HG02852 (cell line): ENCODE measurements around the gene PLEKHA5.

Experiments
- ATAC-seq: cut with Tn5 transposase; IDR thresholded peaks from one replicate; pipeline ENCODE4 v1.9.1; 2021; ENCODE audit warnings: mild to moderate bottlenecking, moderate library complexity; ENCODE audit not compliant: unreplicated experiment

The PLEKHA5 gene

DNA sequence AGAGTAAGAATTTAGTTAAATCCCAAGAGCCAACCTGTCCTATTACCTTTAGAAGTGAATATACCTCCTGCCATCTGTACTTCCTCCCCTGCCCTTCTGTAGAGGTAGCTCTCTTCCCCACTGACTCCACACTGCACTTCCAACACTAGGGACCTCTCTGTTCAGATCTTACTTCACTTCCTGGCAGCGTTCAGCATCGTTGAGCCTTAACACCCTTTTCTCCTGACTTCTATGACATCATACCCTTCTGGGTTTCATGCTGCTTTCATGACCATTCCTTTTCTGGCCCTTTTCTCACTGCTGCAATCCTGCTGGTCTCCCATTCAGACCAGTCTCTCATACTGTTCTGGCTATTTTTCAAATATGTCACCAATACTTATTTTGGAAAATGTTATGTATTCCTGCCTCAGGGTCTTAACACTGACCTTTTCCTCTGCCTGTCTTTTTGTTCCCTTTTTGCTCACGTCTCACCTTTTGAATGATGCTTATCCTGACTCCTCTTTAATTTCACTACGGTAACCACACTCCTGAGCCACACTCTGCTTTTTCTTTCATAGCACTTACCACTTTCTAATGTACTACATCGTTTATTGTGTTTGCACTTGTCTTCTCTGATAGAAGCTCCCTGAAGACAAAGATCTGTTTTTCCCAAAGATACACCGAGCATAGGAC is 67.6 kb downstream of the PLEKHA5 start:
- ATAC-seq: no peak

GRCh38 chr12:19198272-19198671 is 68.7 kb downstream of the PLEKHA5 start:
- no peak for ATAC-seq

GRCh38 chr12:19199332-19199731 is 69.8 kb downstream of the PLEKHA5 start:
- no peak for ATAC-seq

DNA sequence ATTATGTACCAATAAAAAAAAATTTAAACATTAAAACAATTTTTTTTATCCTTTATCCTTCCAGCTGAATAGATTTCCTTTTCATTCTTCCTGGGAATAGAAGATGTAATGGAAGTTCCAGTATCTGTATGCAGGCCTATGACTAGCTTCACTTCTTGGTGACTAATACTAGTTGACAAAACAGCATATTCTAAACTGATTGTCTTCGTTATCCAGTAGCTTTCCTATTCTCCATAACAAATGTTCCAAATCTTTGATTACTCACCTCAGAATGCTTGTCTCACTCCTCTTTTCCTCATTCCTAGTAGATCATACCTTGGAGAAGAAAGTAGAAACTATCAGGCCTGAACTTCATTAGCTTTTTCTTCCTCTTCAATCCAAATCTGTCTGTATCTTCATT is 70.7 kb downstream of the PLEKHA5 start:
- ATAC-seq: no peak

DNA sequence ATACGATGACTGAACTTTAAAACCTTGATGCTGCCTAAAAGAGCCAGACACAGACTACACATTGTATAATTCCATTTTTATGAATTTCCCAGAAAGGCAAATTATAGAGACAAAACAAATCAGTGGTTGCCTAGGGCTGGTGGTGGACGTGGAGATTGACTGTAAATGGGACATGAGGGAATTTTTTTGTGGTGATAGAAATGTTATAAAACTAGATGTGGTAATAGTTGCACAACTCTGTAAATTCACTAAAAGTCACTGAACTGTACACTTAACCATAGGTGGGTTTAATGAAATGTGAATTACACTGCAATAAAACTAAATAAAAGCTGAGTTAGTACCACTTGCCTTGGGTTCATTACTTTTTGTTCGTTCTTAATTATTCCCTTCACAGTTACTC is 72.1 kb downstream of the PLEKHA5 start:
- no peak for ATAC-seq

DNA sequence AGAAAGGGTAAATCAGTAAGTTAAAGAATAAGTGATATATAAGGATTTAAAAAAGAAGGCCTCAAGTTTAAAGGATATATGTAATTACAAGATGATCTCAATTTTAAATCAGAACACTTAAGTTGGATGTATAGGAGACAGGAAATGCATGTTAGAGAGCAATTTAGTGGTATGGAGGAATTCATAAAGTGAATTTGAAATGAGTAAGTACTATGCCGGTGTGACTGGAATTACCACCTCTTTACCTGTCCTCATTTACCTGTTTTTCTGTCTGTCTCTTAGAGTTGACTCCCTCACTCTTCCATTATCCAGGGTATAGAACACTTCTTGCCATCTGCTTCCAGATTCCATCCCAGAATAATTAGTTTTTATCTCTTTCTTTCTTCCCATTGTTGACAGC is 73.5 kb downstream of the PLEKHA5 start:
- ATAC-seq: no peak

- no peak for ATAC-seq
Measured at GRCh38 chr12:19203539-19204506, 74.3 kb downstream of the PLEKHA5 start.

DNA sequence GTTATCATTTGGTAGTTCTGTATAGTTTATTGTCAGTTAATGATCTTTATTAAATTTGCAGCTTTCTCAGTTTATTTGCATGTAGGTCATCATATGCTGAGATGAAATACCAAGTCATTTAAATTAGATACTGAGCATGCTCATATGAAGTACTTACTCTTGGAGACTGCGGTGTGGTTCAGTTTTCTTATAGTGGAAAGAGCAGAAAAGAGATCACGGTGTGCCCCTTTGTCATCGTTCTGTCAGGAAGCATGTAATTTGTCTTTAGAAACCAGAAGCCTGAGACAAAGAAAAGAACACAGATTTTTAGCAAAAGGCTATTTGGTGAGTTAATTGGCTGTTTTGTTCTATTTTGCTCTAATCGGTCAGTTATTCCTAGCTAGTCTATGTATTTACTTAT is 75.6 kb downstream of the PLEKHA5 start:
- no peak for ATAC-seq

DNA sequence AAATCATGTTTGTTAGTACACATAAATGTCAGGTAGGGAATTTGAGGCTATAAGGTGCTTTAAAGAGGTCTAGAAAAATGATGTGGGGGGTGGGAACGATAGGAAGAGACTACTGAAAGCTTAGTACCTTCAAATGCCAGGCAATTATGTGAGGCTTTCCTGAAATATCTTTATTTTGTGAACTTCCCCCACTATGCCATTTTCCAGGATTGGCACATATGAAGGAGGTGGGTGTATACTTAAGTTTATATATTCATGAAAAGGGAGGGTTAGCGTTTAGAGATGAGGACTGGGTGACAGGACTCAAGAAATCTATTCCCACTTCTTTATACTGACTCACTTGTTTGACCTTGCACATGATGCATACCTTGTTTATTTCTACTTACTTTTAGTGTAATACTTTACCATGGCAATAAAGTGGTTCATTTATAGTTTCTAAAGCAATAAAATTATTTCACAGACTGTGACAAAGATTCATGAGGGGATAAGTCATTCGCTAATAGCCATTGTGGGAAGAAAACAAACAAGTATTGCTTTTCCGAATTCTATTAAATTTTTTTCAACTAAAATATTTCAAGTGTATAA is 77.1 kb downstream of the PLEKHA5 start:
- ATAC-seq: no peak

DNA sequence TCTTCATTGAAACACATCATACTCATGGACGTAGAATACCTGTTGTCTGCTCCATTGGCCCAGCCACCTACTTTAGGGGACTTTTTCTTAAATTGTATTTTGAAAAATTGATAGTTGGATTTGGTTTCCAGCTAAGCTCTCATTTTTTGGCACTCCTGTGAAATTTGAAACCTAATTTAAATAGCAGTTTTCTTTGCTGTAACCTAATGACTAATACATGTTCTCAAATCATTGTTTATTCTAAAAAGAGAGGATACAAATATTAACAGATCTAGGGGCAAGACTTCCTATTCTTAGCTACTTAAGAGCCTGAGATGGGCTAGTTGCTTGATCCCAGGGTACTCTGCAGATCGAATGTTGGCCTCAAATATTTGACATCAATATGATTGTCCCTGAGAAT is 78.9 kb downstream of the PLEKHA5 start:
- no peak for ATAC-seq

DNA sequence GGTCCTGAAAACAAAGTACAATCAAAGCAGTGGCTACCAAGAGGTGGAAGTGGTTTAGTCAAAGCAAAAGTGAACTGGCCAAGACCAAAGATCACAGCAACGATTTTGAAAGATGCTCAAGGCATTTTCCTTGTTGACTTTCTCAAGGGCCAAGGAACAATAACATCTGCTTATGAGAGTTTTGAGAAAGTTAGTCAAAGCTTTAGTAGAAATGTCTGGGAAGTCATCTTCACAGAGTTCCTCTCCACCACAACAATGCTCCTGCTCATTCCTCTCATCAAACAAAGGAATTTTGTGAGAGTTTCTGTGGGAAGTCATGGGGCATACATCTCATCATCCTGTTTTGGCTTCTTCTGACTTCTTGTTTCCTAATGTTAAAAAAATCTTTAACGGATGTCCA is 80.1 kb downstream of the PLEKHA5 start:
- no peak for ATAC-seq

GRCh38 chr12:19211802-19212201 is 82.3 kb downstream of the PLEKHA5 start:
- no peak for ATAC-seq

DNA sequence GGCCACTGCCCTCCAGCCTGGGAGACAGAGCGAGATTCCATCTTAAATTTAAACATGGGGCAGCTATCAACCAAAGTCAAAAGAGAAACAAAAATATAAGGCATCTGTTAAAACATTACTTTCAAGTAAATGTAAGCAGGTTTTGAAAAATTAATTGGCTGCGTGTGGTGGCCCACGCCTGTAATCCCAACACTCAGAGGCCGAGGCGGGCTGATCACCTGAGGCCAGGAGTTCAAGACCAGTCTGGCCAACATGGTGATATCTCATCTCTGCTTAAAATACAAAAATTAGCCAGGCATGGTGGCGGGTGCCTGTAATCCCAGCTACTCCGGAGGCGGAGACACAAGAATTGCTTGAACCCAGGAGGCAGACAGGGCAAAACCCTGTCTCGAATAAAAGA is 82.7 kb downstream of the PLEKHA5 start:
- ATAC-seq: no peak

DNA sequence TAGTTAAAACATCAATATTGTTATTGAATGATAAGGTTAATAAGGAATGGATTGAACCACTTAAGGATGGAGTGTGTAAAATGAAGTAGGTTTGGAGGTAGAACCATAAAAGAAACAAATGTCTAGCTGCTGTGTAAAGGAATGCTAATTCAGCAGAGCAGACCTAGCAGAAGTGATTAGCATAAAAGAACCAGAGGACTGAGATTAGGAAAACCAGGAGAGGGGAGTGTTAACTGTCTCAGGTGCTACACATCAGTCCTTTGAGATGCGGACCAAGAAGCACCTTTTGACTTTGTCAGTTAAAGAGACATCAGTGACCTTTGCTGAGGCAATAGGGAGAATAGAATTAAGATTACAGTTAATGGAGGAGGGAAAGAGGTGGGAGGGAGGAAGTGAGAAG is 84.5 kb downstream of the PLEKHA5 start:
- ATAC-seq: no peak

DNA sequence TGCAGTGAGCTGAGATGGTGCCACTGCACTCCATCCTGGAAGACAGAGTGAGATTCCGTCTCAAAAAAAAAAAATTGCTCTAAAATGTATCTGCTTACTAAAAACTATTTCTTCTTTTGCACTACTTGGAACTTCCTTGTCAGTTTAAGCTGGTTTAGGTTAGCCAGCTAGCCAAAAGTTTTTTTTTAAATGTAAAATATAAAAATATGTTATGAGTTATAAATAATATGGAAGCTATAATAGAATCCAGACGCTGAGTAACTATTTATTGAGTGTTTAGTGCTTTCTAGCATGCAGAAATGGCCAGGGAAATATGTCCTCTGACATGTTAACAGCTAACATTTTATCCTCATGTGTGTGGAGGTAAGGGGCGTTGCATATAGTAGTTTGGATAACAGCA is 85.6 kb downstream of the PLEKHA5 start:
- ATAC-seq: no peak

GRCh38 chr12:19217446-19217845 is 87.9 kb downstream of the PLEKHA5 start:
- no peak for ATAC-seq

GRCh38 chr12:19220205-19220604 is 90.7 kb downstream of the PLEKHA5 start:
- no peak for ATAC-seq

DNA sequence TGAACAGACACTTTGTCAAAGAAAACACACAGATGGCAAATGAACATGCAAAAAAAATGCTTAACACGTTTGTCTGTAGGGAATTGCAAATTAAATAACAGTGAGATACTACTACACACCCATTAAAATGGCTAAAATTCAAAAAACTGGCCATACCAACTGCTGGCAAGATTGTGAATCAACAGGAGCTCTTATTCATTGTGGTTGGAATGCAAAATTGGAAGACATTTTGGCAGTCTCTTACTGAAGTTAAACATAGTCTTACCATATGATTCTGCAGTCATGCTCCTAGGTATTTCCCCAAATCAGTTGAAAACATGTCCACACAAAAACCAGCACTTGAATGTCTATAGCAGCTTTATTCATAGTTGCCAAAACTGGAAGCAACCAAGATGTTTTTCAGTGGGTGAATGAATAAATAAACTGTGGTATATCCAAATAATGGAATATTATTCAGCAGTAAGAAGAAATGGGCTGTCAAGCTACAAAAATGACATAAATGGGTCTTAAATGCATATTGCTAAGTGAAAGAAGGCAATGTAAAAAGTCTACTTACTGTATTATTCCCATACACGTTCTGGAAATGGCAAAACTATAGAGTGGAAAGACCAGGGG is 91.4 kb downstream of the PLEKHA5 start:
- ATAC-seq: no peak

- ATAC-seq: no peak
Measured at GRCh38 chr12:19222558-19222957, 93.0 kb downstream of the PLEKHA5 start.

GRCh38 chr12:19223018-19223417 is 93.5 kb downstream of the PLEKHA5 start:
- no peak for ATAC-seq

DNA sequence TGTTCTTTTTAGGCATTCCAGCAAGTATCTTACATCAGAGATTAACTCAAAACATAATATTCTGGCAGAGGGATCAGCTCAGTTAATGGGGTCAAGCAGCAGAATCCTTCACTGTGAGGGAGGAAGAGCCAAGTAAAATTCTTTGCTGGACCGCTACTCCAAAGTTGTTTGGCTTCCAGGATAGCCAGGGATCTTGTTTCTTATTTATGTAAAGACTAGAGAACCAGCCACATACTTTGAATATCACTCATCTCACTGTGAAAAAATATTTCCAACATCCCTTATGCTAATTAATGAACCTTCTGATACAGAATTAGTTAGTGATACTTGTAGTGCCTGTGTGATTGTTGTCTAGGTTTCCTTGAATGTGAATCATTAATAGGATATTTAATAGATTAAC is 94.2 kb downstream of the PLEKHA5 start:
- ATAC-seq: no peak
